Endothelial cell (in vitro differentiated cells): ENCODE measurements around the gene PRPF31. TPM values are rescaled to one million over a fixed set of nuclear protein-coding genes. Genes with fewer than 3 reads are reported as not detected.

Experiments
- DNase-seq: peaks from one replicate; pipeline ENCODE4 v3.0.0; 2021; ENCODE audit warnings: low spot score
- H3K27ac Mint-ChIP-seq: one replicate; pipeline ENCODE4 v1.8.0; 2021; ENCODE audit warnings: mixed read lengths, inconsistent platforms; ENCODE audit not compliant: unreplicated experiment
- H3K27me3 Mint-ChIP-seq: one replicate; pipeline ENCODE4 v1.8.0; 2021; ENCODE audit warnings: mild to moderate bottlenecking, moderate library complexity, mixed read lengths, inconsistent platforms; ENCODE audit not compliant: unreplicated experiment
- H3K36me3 Mint-ChIP-seq: one replicate; pipeline ENCODE4 v1.8.0; 2021; ENCODE audit warnings: mild to moderate bottlenecking, low read depth, mixed read lengths, inconsistent platforms; ENCODE audit not compliant: unreplicated experiment
- H3K4me1 Mint-ChIP-seq: one replicate; pipeline ENCODE4 v1.8.0; 2021; ENCODE audit warnings: mild to moderate bottlenecking, mixed read lengths, inconsistent platforms; ENCODE audit not compliant: unreplicated experiment
- H3K4me3 Mint-ChIP-seq: one replicate; pipeline ENCODE4 v1.8.0; 2021; ENCODE audit warnings: mild to moderate bottlenecking, mixed read lengths, inconsistent platforms; ENCODE audit not compliant: unreplicated experiment
- H3K9me3 Mint-ChIP-seq: one replicate; pipeline ENCODE4 v1.8.0; 2021; ENCODE audit warnings: mixed read lengths, inconsistent platforms; ENCODE audit not compliant: unreplicated experiment
- total RNA-seq: library from RNA; stranded (reverse); fragmentation: NEBNext Ultra II Directional; extraction: Animal tissue kit (Norgen Biotek cat#: 25700); gene quantifications from one replicate; pipeline ENCODE4 v1.2.1, GENCODE V29; 2021; ENCODE audit not compliant: unreplicated experiment
- TF ChIP-seq, protein P1 (sequence below): fragments of 200-600 bp; sonication (generic); IDR thresholded peaks from one replicate; pipeline ENCODE4 v1.5.0; 2021; ENCODE audit warnings: antibody characterized with exemption; ENCODE audit not compliant: unreplicated experiment

The PRPF31 gene
- total RNA-seq, 1 donor from 2014 or later = 71.7 TPM

DNA sequence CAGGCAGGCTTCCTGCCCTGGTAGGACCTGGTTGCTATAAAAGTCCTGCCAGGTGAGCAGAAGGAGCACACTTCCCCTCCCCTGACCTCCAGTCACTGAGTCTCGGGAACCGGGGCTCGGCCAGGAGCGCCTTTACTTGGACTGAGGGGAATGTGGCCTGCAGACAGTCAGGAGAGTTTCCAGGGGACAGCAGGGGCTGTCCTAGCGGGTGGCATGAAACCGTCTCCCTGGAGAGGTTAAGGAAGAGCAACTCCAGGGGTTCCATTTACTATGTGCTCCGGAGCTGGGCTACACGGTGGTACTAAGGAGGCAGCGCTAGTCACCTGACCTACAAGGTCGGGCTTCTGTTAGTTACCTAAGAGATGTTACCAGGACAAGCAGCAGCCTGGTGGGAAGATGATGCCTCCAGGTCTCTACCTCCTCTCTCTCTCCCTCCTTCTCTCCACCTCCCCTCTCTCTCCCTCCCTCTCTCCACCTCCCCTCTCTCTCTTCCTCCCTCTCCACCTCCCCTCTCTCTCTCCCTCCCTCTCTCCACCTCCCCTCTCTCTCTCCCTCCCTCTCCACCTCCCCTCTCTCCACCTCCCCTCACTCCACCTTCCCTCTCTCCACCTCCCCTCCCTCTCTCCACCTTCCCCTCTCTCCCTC lies 17.9 kb downstream of the PRPF31 start:
- H3K36me3 Mint-ChIP-seq = peaks cover 10% of the 10 kb centered on the region
- no peak for DNase-seq

DNA sequence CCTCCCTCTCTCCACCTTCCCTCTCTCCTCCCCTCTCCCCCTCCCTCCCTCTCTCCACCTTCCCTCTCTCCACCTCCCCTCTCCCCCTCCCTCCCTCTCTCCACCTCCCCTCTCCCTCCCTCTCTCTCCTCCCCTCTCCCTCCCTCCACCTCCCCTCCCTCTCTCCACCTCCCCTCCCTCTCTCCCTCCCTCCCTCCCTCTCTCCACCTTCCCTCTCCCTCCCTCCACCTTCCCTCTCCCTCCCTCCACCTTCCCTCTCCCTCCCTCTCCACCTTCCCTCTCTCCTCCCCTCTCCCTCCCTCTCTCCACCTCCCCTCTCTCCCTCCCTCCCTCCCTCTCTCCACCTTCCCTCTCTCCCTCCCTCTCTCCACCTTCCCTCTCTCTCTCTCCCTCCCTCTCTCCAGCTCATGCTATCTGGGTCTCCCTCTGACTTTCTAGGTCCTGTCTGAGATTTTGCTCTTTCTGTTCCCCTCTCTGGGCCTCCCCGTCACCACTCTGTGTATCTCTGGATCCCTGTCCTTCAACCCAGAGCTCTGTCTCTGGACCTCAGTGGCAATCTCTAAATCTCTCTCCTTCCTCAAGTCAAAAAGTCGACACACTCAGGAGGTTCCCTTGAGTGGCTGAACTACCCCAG lies 18.5 kb downstream of the PRPF31 start:
- peaks cover 20% of the 10 kb centered on the region for H3K4me1 Mint-ChIP-seq
- peaks cover 14% of the 10 kb centered on the region for H3K36me3 Mint-ChIP-seq
- H3K4me3 Mint-ChIP-seq = peak overlapping the region; percentile 74
- DNase-seq = no peak
- H3K9me3 Mint-ChIP-seq = no peaks in the 10 kb centered on the region
- peak overlapping the region; percentile 79 for H3K27ac Mint-ChIP-seq
- peaks cover 31% of the 10 kb centered on the region for H3K27me3 Mint-ChIP-seq
- TF ChIP-seq, protein P1, sequence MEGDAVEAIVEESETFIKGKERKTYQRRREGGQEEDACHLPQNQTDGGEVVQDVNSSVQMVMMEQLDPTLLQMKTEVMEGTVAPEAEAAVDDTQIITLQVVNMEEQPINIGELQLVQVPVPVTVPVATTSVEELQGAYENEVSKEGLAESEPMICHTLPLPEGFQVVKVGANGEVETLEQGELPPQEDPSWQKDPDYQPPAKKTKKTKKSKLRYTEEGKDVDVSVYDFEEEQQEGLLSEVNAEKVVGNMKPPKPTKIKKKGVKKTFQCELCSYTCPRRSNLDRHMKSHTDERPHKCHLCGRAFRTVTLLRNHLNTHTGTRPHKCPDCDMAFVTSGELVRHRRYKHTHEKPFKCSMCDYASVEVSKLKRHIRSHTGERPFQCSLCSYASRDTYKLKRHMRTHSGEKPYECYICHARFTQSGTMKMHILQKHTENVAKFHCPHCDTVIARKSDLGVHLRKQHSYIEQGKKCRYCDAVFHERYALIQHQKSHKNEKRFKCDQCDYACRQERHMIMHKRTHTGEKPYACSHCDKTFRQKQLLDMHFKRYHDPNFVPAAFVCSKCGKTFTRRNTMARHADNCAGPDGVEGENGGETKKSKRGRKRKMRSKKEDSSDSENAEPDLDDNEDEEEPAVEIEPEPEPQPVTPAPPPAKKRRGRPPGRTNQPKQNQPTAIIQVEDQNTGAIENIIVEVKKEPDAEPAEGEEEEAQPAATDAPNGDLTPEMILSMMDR = no peak

More for the DNA sequence above, 17.9 kb downstream of the PRPF31 start:
- Mint-ChIP-seq H3K4me3 (no peak overlapping the region), H3K9me3 (no peaks in the 10 kb centered on the region), H3K27me3 (peaks cover 26% of the 10 kb centered on the region), H3K4me1 (peaks cover 15% of the 10 kb centered on the region), H3K27ac (no peak overlapping the region)
- TF ChIP-seq, protein P1 = no peak

DNA sequence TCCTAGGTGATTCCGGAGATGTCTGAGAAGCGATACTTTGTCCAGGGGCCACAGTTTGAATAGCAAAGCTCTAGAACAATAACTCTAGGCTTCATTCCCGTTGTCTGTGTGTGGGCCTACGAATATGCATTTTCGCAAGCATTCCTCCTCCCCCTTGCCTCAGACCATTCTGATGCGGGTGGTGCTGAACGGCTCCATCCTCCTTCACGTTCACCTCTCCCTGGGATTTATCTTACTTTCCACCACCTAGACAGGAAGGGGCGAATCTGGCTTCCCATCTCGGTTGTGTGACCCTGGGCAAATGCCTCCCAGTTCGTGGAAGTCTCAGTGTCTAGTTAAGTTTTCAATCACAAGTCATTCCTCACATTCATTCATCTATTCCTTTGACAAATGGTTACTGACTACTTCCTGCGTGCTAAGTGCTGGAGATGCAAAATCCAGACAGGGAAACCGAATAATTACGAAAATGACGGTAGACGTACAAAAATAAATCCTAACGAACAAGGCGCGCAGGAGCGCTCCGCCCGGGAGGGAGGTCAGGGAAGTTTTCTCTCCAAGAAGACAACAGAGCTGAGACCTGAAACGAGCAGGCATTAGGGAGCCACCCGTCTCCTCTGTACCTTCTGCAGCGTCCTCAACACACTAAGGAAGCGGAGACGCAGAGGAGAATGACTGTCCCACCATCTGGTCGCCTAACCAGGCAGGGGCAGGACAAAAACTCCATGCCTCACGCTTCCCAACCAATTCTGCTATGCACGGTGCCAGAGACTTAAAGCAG lies 20.7 kb downstream of the PRPF31 start:
- peak overlapping the region; percentile 85 for H3K27ac Mint-ChIP-seq
- peaks cover 27% of the 10 kb centered on the region for H3K4me1 Mint-ChIP-seq
- TF ChIP-seq, protein P1 = no peak
- peaks cover 31% of the 10 kb centered on the region for H3K27me3 Mint-ChIP-seq
- no peaks in the 10 kb centered on the region for H3K9me3 Mint-ChIP-seq
- peaks cover 22% of the 10 kb centered on the region for H3K36me3 Mint-ChIP-seq
- peak overlapping the region; percentile 92 for H3K4me3 Mint-ChIP-seq
- DNase-seq = no peak

DNA sequence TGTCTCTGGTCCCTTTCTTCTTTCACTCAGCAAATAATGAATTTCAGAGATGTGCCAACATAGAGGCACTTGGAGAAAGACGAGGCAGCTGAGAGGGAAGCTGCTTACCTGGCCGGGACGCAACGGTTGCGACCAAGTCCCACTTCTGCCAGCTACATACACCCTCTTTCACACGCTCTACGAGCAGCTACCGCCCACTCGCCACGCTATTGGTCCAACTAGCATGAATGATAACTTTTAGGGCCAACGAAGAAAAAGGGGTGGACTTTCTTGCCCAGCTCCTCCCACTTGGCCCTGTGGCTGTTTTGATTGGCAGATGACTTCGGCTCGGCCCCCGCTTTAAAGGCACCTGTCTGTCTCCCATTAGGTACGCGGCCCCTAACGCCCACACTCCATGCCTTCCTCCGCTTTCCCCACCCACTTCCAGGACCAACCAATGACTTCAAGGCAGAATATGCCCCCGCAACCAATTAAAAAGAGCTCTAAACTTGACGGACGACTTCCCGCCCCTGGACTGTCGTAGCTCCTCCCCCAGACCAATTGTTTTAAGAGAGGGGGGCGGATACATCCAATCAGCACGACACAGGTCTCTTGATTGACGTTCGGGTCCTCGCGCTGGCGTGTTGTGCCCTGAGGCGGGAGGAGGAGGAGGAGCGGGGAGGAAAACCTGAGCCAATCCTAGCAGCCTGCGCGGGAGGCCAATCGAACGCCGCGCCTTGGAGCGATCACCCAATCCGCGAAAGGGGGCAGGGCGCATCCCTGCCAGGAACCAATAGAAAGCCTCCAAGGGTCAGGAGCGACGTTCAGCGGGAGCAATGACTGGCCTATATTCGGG lies 21.5 kb downstream of the PRPF31 start:
- peak; percentile 97 for DNase-seq
- peak overlapping the region; percentile 85 for H3K27ac Mint-ChIP-seq
- peaks cover 31% of the 10 kb centered on the region for H3K27me3 Mint-ChIP-seq
- no peaks in the 10 kb centered on the region for H3K9me3 Mint-ChIP-seq
- peak overlapping the region; percentile 92 for H3K4me3 Mint-ChIP-seq
- TF ChIP-seq, protein P1 = no peak
- peaks cover 26% of the 10 kb centered on the region for H3K36me3 Mint-ChIP-seq
- peaks cover 27% of the 10 kb centered on the region for H3K4me1 Mint-ChIP-seq
